ENCODE measurements around the gene PDGFA.
A peak's percentile ranks its signal among the peaks of the same experiment; 100 is the strongest.

The PDGFA gene

DNA sequence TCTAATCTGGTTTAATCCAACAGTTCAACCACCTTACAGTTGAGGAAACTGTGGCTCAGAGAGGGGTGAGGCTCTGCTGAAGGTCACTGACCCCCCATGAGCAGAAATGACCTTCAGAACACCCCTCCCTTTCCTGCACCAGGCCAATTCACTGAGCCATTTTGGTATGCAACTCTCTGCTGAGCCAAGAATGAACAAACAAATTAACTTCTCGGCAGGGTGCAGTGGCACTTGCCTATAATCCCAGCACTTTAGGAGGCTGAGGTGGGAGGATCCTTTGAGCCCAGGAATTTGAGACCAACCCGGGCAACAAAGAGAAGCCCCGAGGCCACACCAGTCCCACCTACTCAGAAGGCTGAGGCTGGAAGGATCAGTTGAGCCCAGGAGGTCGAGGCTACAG lies 29.8 kb downstream of the PDGFA start:
- no peak for TF ChIP-seq TAF1 (IDR thresholded peaks at IDR 0.05; ENCODE audit: low read depth)
- TF ChIP-seq CEBPB (IDR thresholded peaks at IDR 0.05): peak; percentile 6; the same call in 1 of the 2 replicates
- TF ChIP-seq TEAD4 (IDR thresholded peaks at IDR 0.05): peak; percentile 85
- no peak for TF ChIP-seq FOXM1 (IDR thresholded peaks at IDR 0.05; ENCODE audit: borderline replicate concordance, low read depth)
- no peak for TF ChIP-seq YY1 (IDR thresholded peaks at IDR 0.05; ENCODE audit: low read depth)
- TF ChIP-seq CREB1 (IDR thresholded peaks at IDR 0.05; ENCODE audit: low read depth): no peak
- peak; percentile 80 for TF ChIP-seq NFIC (IDR thresholded peaks at IDR 0.05)
- no peak for TF ChIP-seq EGR1 (IDR thresholded peaks at IDR 0.05)
- TF ChIP-seq, protein P1, sequence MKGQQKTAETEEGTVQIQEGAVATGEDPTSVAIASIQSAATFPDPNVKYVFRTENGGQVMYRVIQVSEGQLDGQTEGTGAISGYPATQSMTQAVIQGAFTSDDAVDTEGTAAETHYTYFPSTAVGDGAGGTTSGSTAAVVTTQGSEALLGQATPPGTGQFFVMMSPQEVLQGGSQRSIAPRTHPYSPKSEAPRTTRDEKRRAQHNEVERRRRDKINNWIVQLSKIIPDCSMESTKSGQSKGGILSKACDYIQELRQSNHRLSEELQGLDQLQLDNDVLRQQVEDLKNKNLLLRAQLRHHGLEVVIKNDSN (IDR thresholded peaks at IDR 0.05): no peak
- no peak for TF ChIP-seq ZBTB7A (IDR thresholded peaks at IDR 0.05; ENCODE audit: low read depth)
- TF ChIP-seq, protein P2, sequence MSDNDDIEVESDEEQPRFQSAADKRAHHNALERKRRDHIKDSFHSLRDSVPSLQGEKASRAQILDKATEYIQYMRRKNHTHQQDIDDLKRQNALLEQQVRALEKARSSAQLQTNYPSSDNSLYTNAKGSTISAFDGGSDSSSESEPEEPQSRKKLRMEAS (IDR thresholded peaks at IDR 0.05): no peak
- TF ChIP-seq, protein P3, sequence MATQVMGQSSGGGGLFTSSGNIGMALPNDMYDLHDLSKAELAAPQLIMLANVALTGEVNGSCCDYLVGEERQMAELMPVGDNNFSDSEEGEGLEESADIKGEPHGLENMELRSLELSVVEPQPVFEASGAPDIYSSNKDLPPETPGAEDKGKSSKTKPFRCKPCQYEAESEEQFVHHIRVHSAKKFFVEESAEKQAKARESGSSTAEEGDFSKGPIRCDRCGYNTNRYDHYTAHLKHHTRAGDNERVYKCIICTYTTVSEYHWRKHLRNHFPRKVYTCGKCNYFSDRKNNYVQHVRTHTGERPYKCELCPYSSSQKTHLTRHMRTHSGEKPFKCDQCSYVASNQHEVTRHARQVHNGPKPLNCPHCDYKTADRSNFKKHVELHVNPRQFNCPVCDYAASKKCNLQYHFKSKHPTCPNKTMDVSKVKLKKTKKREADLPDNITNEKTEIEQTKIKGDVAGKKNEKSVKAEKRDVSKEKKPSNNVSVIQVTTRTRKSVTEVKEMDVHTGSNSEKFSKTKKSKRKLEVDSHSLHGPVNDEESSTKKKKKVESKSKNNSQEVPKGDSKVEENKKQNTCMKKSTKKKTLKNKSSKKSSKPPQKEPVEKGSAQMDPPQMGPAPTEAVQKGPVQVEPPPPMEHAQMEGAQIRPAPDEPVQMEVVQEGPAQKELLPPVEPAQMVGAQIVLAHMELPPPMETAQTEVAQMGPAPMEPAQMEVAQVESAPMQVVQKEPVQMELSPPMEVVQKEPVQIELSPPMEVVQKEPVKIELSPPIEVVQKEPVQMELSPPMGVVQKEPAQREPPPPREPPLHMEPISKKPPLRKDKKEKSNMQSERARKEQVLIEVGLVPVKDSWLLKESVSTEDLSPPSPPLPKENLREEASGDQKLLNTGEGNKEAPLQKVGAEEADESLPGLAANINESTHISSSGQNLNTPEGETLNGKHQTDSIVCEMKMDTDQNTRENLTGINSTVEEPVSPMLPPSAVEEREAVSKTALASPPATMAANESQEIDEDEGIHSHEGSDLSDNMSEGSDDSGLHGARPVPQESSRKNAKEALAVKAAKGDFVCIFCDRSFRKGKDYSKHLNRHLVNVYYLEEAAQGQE (IDR thresholded peaks at IDR 0.05; ENCODE audit: low read depth): no peak
- peak; percentile 72 for TF ChIP-seq TCF12 (IDR thresholded peaks at IDR 0.05; ENCODE audit: low read depth)
- TF ChIP-seq RAD21 (IDR thresholded peaks at IDR 0.05; ENCODE audit: low read depth): peak; percentile 7; the same call in 1 of the 2 replicates
- TF ChIP-seq EP300 (IDR thresholded peaks at IDR 0.05; ENCODE audit: borderline replicate concordance): peak; percentile 62; the same call in 1 of the 2 replicates

DNA sequence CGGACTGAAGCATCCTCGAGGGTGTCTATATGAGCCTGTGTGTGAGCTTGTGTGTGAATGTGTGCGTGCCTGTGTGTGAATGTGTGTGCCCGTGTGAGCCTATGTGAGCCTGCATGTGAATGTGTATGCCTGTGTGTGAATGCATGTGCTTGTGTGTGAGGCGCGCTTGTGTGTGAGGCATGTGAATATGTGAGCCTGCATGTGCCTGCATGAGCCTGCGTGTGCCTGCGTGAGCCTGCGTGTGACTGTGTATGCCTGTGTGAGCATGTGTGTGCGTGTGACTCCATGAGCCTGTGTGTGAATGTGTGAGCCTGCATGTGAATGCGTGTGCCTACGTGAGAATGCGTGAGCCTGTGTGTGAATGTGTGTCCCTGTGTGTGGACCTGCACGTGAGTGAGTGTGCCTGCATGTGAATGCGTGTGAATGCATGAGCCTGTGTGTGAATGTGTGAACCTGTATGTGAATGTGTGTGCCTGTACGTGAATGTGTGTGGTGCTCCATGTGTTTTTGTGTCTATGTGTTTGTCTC lies 33.4 kb downstream of the PDGFA start:
- TF ChIP-seq TEAD4 (IDR thresholded peaks at IDR 0.05): no peak
- no peak for TF ChIP-seq NFIC (IDR thresholded peaks at IDR 0.05)
- no peak for TF ChIP-seq EP300 (IDR thresholded peaks at IDR 0.05; ENCODE audit: borderline replicate concordance)
- TF ChIP-seq CEBPB (IDR thresholded peaks at IDR 0.05): no peak

DNA sequence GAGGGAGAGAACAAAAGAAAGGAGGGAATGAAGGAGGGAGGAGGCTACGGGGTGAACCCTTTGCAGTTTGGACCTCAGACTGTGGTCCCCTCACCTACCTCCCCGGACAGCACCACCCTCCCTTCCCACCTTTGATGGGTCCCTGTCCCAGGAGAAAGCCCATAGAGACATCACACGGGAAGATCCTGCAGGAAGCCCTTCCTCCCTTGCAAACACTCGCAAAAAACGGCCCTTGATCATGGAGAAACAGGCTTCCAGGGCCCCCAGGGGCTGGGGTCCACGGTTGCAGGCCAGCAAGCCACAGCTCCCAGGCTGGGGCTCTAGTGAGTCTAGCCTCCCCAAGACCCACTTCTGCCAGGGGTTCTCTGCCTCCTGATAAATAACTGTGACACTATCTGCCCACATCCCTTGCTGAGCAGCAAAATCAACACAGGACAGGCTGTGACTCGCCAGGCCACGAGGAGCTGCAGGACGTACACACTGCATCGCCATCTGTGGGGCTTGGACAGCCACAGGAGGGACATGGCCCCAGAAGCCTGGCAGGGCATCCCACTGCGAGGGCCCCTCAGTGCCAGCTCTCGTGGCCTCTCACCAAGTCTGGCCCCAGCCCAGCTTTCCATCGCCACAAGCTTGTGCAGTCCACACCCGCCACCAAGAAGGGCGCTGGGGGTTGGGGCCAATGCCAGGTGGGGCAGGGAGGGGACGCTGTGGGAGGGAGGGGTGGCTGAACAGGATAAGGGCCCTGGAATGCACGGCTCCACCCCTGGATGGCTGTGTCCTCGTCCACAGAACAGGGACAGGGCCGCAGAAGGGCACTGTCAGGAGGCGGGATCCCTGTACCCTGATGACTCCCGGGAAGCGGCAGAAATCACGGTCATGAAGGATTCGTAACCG lies 34.2 kb downstream of the PDGFA start:
- TF ChIP-seq TCF12 (IDR thresholded peaks at IDR 0.05; ENCODE audit: low read depth) (no peak), NFIC (IDR thresholded peaks at IDR 0.05) (no peak), CREB1 (IDR thresholded peaks at IDR 0.05; ENCODE audit: low read depth) (no peak), EGR1 (IDR thresholded peaks at IDR 0.05) (no peak), TEAD4 (IDR thresholded peaks at IDR 0.05) (no peak), YY1 (IDR thresholded peaks at IDR 0.05; ENCODE audit: low read depth) (no peak), ZBTB7A (IDR thresholded peaks at IDR 0.05; ENCODE audit: low read depth) (no peak)
- TF ChIP-seq, protein P1 (IDR thresholded peaks at IDR 0.05): no peak

DNA sequence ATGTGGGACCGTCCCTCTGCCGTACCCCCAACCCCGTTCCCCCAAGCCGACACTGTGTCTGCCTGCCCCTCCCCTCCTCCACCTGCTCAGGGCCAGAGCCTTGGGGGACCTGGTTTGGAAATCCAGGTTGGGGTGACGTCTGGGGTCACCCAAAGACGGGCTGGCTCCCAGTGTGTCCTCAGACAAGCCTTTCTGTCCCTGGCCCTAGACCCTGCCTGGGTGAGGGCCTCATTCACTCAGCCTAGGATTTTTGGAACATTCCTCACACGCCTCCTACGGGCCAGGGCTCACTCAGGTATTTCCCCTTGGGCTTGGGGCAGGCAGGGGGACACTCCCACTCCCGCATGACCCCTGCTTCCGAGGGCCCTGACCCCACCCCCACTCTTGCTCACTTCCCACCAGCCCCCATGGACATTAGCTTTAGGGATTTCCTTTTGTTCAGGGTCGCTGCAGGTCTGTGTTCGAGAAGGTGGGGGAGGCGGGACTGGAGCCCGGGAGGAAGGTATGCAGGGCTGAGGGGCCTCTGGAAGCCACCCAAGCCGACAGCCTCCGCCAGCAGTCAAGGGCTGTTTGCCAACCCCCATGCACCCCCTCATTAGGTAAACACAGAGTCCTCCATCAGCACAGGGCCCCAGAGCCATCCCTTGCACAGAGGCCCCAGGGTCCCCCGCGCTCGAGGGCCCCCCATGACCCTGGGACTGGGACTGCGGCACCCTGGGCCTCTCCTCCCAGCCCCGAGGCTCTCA lies 35.1 kb downstream of the PDGFA start:
- no peak for TF ChIP-seq TEAD4 (IDR thresholded peaks at IDR 0.05)
- no peak for TF ChIP-seq EP300 (IDR thresholded peaks at IDR 0.05; ENCODE audit: borderline replicate concordance)
- TF ChIP-seq, protein P3 (IDR thresholded peaks at IDR 0.05; ENCODE audit: low read depth): no peak
- no peak for TF ChIP-seq FOXM1 (IDR thresholded peaks at IDR 0.05; ENCODE audit: borderline replicate concordance, low read depth)
- no peak for TF ChIP-seq TCF12 (IDR thresholded peaks at IDR 0.05; ENCODE audit: low read depth)
- no peak for TF ChIP-seq ZBTB7A (IDR thresholded peaks at IDR 0.05; ENCODE audit: low read depth)
- no peak for TF ChIP-seq CEBPB (IDR thresholded peaks at IDR 0.05)

DNA sequence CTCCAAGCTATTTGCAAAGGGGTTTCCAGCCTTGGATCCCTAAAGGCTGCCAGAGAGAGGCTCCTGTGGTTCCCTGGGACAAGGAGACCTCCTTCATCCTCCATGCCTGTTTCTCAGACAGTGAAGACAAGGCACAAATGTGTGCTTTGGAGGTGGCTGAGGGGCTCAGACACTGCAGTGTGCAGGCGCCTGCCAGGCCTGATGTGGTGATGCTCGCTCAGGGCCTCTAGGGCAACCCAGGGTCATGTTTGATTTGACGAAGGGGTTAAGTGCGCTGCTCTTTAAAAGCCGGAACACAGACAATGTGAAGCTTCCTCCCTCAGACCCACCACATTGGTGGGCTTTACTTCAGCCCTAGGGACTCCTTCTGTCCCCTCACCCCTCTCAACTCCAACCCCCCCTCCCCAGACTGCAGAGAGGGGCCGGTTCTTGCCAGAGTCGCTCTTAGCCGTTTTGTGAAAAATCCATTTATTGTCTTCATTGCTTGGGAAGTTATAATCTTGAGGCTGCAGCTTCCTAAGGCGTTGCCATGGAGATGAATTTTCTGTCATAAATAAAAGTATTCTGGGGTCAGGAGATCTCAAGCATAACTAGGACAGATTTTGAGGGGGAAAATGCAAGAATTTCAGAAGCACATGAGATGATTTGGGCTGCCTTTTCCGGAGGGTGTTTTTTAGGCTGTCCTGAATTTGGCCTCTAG lies 35.8 kb downstream of the PDGFA start:
- TF ChIP-seq RAD21 (IDR thresholded peaks at IDR 0.05; ENCODE audit: low read depth) (no peak), FOXM1 (IDR thresholded peaks at IDR 0.05; ENCODE audit: borderline replicate concordance, low read depth) (no peak), YY1 (IDR thresholded peaks at IDR 0.05; ENCODE audit: low read depth) (no peak), TEAD4 (IDR thresholded peaks at IDR 0.05) (no peak), CREB1 (IDR thresholded peaks at IDR 0.05; ENCODE audit: low read depth) (no peak), TAF1 (IDR thresholded peaks at IDR 0.05; ENCODE audit: low read depth) (no peak), CEBPB (IDR thresholded peaks at IDR 0.05) (no peak), ZBTB7A (IDR thresholded peaks at IDR 0.05; ENCODE audit: low read depth) (no peak), EP300 (IDR thresholded peaks at IDR 0.05; ENCODE audit: borderline replicate concordance) (no peak), TCF12 (IDR thresholded peaks at IDR 0.05; ENCODE audit: low read depth) (no peak)
- TF ChIP-seq, protein P2 (IDR thresholded peaks at IDR 0.05): no peak
- TF ChIP-seq, protein P1 (IDR thresholded peaks at IDR 0.05): no peak
- TF ChIP-seq, protein P3 (IDR thresholded peaks at IDR 0.05; ENCODE audit: low read depth): no peak

Measured in Ishikawa (cell line).